Caco-2 (cell line): ENCODE measurements around the gene NENF. TPM values are rescaled to one million over a fixed set of nuclear protein-coding genes. Genes with fewer than 3 reads are reported as not detected.

Experiments
- BruUV-seq: library from RNA; stranded (reverse); fragments of 400-500 nt; replicated peaks from 2 replicates; lab custom pipeline; 2021; lab: Mats Ljungman, UMichigan
- CTCF ChIA-PET: fragments of 300-600 bp; sonication (Branson Sonifier 250); formaldehyde crosslinking; loops from one replicate; lab custom pipeline; 2022; ENCODE audit warnings: antibody characterized with exemption; lab: Charles Lee
- POLR2A ChIA-PET: fragments of 300-600 bp; sonication (Branson Sonifier 250); formaldehyde crosslinking; loops from one replicate; lab custom pipeline; 2022; ENCODE audit warnings: antibody characterized with exemption; lab: Charles Lee
- DNase-seq, 2 experiments: peaks; one replicate each; pipeline versions ENCODE4 v3.0.0 to v3.0.0-alpha.2; 2020 to 2022
- H3K27me3 ChIP-seq: replicated peaks from 2 replicates; pipeline ENCODE4 v1.6.0; 2011; ENCODE audit warnings: low read length; ENCODE audit not compliant: control insufficient read depth, insufficient read depth
- H3K36me3 ChIP-seq: 2 replicates; pipeline ENCODE4 v1.5.1; 2011; ENCODE audit warnings: low read length; ENCODE audit not compliant: control insufficient read depth, insufficient read depth
- H3K4me1 ChIP-seq: fragments of 250-450 bp; sonication (Bioruptor Pico); 2 replicates; pipeline ENCODE4 v1.5.1; 2020; ENCODE audit warnings: mild to moderate bottlenecking
- H3K4me3 ChIP-seq: 2 replicates; pipeline ENCODE4 v1.5.1; 2011; ENCODE audit warnings: low read depth, mild to moderate bottlenecking, control low read depth, low read length
- H3K9me3 ChIP-seq: fragments of 250-450 bp; sonication (Bioruptor Pico); 2 replicates; pipeline ENCODE4 v1.5.1; 2020; ENCODE audit warnings: mild to moderate bottlenecking, moderate library complexity
- H3K27ac Mint-ChIP-seq: one replicate; pipeline ENCODE4 v1.8.0; 2022; ENCODE audit warnings: mixed read lengths; ENCODE audit not compliant: unreplicated experiment
- H3K27me3 Mint-ChIP-seq: one replicate; pipeline ENCODE4 v1.8.0; 2022; ENCODE audit warnings: mixed read lengths; ENCODE audit not compliant: insufficient read depth, unreplicated experiment
- H3K36me3 Mint-ChIP-seq: one replicate; pipeline ENCODE4 v1.8.0; 2022; ENCODE audit warnings: mild to moderate bottlenecking, mixed read lengths; ENCODE audit not compliant: insufficient read depth, unreplicated experiment
- H3K4me1 Mint-ChIP-seq: one replicate; pipeline ENCODE4 v1.8.0; 2022; ENCODE audit warnings: low read depth, mixed read lengths; ENCODE audit not compliant: unreplicated experiment
- H3K4me3 Mint-ChIP-seq: one replicate; pipeline ENCODE4 v1.8.0; 2022; ENCODE audit warnings: mild to moderate bottlenecking, moderate library complexity, mixed read lengths; ENCODE audit not compliant: unreplicated experiment
- H3K9me3 Mint-ChIP-seq: one replicate; pipeline ENCODE4 v1.8.0; 2022; ENCODE audit warnings: mixed read lengths; ENCODE audit not compliant: unreplicated experiment
- intact Hi-C: fragments of 100-400 bp; cut with micrococcal nuclease; formaldehyde crosslinking; loops from one replicate; pipeline ENCODE4 v1.10.0; 2022; ENCODE audit not compliant: unreplicated experiment
- total RNA-seq: library from RNA; stranded (reverse); gene quantifications from 2 replicates; pipeline ENCODE4 v1.2.3, GENCODE V29; 2022
- TF ChIP-seq, protein P1 (sequence below), 2 experiments: fragments of 200-600 bp in 1 of 2; IDR thresholded peaks; 1 replicate in 1 of 2; 2 replicates in 1 of 2; pipeline versions ENCODE4 v1.5.1 to v1.8.0; 2011 to 2022; ENCODE audit warnings: antibody characterized with exemption in 1 of 2, control low read depth in 1 of 2, inconsistent platforms in 1 of 2, low read depth in 1 of 2, low read length in 1 of 2, mild to moderate bottlenecking in 1 of 2, moderate library complexity in 1 of 2; ENCODE audit not compliant: insufficient read depth in 1 of 2, severe bottlenecking in 1 of 2, unreplicated experiment in 1 of 2

Gene NENF
- total RNA-seq, 1 experiment from 2014 or later = 90.1 TPM

DNA sequence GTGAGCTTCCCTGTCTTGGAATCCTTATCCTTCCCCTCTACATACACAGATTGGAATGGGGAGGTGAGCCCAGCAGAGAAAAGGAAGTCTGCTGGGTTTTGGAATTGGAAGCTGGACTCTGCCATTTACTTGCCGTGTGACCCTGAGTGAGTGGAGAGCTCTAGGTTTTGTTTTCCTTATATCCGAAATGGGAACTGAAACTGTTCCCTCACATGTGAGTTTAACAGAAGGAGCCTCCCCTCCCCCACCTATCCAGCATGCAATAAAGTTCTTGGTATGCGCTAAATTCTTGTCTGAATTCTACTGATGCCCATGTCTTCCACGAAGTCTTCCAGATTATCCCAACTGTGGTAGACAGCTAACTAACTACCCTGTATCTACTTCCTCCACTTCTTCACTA lies 58.7 kb downstream of the NENF start:
- H3K4me1 ChIP-seq = peaks cover 16% of the 10 kb centered on the region
- no peak overlapping the region for H3K27ac Mint-ChIP-seq
- H3K4me3 Mint-ChIP-seq = no peak overlapping the region
- ChIA-PET POLR2A (interaction anchor here (0.7 to 1.0 kb wide), 2 partner anchors 66 to 117 kb away, joined by 3 to 6 read pairs; partner anchors contain the start of gene ATF3), CTCF (interaction anchor here (0.7 kb wide), 1 partner anchor 460 kb away, joined by 4 read pairs; no protein-coding TSS in a partner anchor)
- H3K4me1 Mint-ChIP-seq = peaks cover 20% of the 10 kb centered on the region
- intact Hi-C loops = no loop called here
- H3K36me3 Mint-ChIP-seq = peaks cover 5% of the 10 kb centered on the region
- no peak for DNase-seq
- TF ChIP-seq, protein P1, sequence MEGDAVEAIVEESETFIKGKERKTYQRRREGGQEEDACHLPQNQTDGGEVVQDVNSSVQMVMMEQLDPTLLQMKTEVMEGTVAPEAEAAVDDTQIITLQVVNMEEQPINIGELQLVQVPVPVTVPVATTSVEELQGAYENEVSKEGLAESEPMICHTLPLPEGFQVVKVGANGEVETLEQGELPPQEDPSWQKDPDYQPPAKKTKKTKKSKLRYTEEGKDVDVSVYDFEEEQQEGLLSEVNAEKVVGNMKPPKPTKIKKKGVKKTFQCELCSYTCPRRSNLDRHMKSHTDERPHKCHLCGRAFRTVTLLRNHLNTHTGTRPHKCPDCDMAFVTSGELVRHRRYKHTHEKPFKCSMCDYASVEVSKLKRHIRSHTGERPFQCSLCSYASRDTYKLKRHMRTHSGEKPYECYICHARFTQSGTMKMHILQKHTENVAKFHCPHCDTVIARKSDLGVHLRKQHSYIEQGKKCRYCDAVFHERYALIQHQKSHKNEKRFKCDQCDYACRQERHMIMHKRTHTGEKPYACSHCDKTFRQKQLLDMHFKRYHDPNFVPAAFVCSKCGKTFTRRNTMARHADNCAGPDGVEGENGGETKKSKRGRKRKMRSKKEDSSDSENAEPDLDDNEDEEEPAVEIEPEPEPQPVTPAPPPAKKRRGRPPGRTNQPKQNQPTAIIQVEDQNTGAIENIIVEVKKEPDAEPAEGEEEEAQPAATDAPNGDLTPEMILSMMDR (IDR thresholded peaks at IDR 0.05; ENCODE audit: insufficient read depth in 1 of 2, low read depth in 1 of 2, low read length in 1 of 2, severe bottlenecking in 1 of 2, unreplicated experiment in 1 of 2) = no peak
- H3K27me3 Mint-ChIP-seq = no peaks in the 10 kb centered on the region
- no peaks in the 10 kb centered on the region for H3K36me3 ChIP-seq
- no peaks in the 10 kb centered on the region for H3K27me3 ChIP-seq
- BruUV-seq = no TSS peak
- no peaks in the 10 kb centered on the region for H3K9me3 Mint-ChIP-seq
- H3K4me3 ChIP-seq = no peak overlapping the region
- H3K9me3 ChIP-seq = no peaks in the 10 kb centered on the region

Other genes with a start within 250 kb of the NENF start
- 47.6 and 49.4 TPM in 2 replicates for gene PPP2R5A, start 147.5 kb upstream of the NENF start, total RNA-seq
- 15.6 and 15.7 TPM in 2 replicates for gene PACC1, start 18.0 kb upstream of the NENF start, total RNA-seq
- gene ATF3, start 175.8 kb downstream of the NENF start, total RNA-seq = 21.8 and 25.8 TPM in 2 replicates